ENCODE results near the gene LSAMP.
"Not testable (repeated sequence)": the region's sequence is repeated elsewhere in the genome, so short reads cannot be mapped to it uniquely, and the experiment has no call there.

Gene LSAMP

DNA sequence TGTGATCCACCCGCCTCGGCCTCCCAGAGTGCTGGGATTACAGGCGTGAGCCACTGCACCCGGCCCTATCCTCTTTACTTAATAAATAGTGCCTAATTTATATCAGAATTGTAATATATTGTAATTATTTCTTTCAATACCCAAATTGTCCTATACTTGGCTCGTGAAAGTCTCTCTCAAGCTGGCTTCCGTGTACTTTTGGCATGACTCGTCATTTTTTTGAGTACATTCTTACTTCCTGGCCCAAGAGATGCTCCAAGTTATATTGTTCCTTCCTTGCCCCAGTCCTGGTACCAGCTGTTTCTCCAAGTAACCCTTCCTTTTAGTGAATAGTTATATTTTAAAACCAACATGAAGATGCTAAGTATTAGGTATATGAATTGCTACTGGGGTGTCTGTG lies 366.7 kb downstream of the LSAMP start:
- no peak for DNase-seq (ENCODE audit: low read depth)
- no peak for TF ChIP-seq CTCF (IDR thresholded peaks at IDR 0.05; ENCODE audit: control insufficient read depth, insufficient read depth, low read depth, low read length, missing control alignments)

DNA sequence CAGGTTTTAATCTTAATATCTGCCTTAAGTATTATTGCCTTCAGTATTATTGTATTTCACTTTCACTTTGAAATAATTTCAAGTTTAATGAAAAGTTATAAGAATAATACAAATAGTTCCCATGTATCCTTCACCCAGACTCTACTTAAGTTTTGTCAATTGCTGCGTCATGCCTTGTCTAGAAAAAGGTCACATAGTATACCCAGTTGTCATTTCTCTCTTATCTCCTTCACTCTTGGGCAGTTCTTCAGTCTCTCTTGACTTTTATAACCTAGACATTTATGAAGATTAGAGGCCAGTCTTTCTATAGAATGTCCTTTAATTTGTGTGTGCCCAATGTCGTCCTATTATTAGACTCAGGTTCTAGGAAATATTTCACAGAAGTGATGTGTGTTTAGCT lies 367.7 kb downstream of the LSAMP start:
- DNase-seq (ENCODE audit: low read depth) = no peak
- H3K4me3 ChIP-seq (ENCODE audit: control insufficient read depth, low read depth, low read length) = no peak overlapping the region
- no peak for TF ChIP-seq CTCF (IDR thresholded peaks at IDR 0.05; ENCODE audit: control insufficient read depth, insufficient read depth, low read depth, low read length, missing control alignments)

More for the DNA sequence above, 366.7 kb downstream of the LSAMP start:
- H3K4me3 ChIP-seq (ENCODE audit: control insufficient read depth, low read depth, low read length) = no peak overlapping the region

- DNase-seq (ENCODE audit: low read depth) = no peak
- TF ChIP-seq CTCF (IDR thresholded peaks at IDR 0.05; ENCODE audit: control insufficient read depth, insufficient read depth, low read depth, low read length, missing control alignments) = no peak
- no peak overlapping the region for H3K4me3 ChIP-seq (ENCODE audit: control insufficient read depth, low read depth, low read length)
Observed at GRCh38 chr3:116077059-116077458, 368.2 kb downstream of the LSAMP start.

DNA sequence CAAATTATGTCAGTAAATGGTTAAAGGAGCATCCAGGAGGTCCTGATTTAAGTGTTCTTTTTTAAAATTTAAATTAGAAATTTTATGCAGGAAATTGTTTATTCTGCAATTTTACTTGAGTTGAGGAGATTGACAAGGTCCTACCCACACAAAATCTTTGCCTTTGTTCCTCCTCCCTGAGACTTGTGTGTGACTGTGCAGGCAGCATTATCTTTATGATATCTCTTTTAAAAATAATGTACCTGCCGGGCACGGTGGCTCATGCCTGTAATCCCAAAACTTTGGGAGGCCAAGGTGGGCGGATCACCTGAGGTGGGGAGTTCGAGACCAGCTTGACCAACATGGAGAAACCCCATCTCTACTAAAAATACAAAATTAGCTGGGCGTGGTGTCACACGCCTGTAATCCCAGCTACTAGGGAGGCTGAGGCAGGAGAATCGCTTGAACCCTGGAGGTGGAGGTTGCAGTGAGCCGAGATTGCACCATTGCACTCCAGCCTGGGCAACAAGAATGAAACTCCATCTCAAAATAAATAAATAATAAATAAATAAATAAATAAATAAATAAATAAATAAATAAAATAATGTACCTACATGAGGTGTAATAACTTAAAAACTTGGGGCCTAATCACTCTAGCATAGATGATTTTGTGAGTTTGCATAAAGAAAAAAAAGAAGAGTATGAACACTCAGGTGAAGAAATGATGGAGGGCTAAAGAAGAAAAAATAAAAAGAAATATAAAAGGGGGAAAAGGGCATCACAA lies 374.6 kb downstream of the LSAMP start:
- not testable (repeated sequence) for DNase-seq (ENCODE audit: low read depth); H3K4me3 ChIP-seq (ENCODE audit: control insufficient read depth, low read depth, low read length)

GRCh38 chr3:116070061-116070460 lies 375.2 kb downstream of the LSAMP start:
- TF ChIP-seq CTCF (IDR thresholded peaks at IDR 0.05; ENCODE audit: control insufficient read depth, insufficient read depth, low read depth, low read length, missing control alignments) = no peak
- H3K4me3 ChIP-seq (ENCODE audit: control insufficient read depth, low read depth, low read length) = no peak overlapping the region
- no peak for DNase-seq (ENCODE audit: low read depth)

DNA sequence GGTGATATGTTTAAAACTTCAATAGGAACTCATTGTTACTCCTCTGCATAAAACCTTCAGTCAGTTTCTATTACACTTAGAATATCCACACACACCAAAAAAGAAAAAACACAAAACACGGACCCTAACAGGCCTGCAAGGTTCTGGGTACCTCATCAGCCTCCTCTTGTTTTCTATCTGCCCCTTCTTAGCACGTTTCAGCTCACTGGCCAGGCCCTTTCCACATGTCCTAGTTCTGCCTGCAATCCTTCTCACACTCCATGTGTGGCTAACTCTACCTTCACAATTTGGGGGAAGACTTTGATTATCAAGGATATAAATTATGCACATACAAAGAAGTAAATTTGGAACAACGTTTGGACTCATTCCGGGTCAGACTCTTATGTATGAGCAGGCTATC lies 376.3 kb downstream of the LSAMP start:
- no peak overlapping the region for H3K4me3 ChIP-seq (ENCODE audit: control insufficient read depth, low read depth, low read length)
- TF ChIP-seq CTCF (IDR thresholded peaks at IDR 0.05; ENCODE audit: control insufficient read depth, insufficient read depth, low read depth, low read length, missing control alignments) = no peak
- DNase-seq (ENCODE audit: low read depth) = no peak

DNA sequence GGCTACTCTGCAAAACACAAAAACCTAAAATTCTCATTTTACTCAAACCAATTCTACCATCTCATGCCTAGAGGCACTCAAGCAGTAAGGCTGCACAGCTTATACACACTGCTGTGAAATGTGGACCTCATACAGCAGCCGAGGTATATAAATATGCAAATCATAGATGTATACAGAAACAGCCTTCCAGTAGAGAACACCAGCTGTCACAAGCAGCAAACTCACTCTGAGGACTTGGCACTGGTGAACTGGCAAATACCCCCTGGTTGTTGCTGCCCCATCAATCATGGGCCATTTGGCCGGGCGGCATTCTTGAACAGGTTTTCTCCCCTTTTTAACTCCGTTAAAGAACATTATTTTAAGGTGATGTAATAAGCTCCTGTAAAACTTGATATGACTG lies 378.0 kb downstream of the LSAMP start:
- no peak for DNase-seq (ENCODE audit: low read depth)
- TF ChIP-seq CTCF (IDR thresholded peaks at IDR 0.05; ENCODE audit: control insufficient read depth, insufficient read depth, low read depth, low read length, missing control alignments) = no peak
- no peak overlapping the region for H3K4me3 ChIP-seq (ENCODE audit: control insufficient read depth, low read depth, low read length)
